ENCODE results near the gene BPGM. TPM values are rescaled to one million over a fixed set of nuclear protein-coding genes. Genes with fewer than 3 reads are reported as not detected.

The BPGM gene
- polyA plus RNA-seq, 3 donors: 3.9 to 20.6 (median 18.4) TPM

DNA sequence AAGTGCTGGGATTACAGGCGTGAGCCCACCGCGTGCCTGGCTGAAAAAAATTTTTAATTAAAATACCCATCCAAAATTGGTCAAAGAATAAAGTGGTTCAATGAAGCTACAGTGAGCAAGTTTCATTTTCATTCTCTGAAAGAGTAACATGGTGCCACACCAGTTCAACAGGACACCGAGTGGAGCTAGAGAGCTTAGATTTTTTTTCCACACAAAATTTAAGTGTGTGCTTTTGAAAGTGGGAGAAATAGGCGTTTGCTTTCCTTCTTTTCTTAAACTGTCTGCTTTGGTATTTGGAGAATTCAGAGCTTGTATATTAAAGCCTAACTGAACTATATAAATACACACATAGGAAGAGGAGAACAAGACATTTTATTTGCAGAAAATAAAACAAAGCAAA, 43.4 kb downstream of the BPGM start:
- TF ChIP-seq, protein P1, sequence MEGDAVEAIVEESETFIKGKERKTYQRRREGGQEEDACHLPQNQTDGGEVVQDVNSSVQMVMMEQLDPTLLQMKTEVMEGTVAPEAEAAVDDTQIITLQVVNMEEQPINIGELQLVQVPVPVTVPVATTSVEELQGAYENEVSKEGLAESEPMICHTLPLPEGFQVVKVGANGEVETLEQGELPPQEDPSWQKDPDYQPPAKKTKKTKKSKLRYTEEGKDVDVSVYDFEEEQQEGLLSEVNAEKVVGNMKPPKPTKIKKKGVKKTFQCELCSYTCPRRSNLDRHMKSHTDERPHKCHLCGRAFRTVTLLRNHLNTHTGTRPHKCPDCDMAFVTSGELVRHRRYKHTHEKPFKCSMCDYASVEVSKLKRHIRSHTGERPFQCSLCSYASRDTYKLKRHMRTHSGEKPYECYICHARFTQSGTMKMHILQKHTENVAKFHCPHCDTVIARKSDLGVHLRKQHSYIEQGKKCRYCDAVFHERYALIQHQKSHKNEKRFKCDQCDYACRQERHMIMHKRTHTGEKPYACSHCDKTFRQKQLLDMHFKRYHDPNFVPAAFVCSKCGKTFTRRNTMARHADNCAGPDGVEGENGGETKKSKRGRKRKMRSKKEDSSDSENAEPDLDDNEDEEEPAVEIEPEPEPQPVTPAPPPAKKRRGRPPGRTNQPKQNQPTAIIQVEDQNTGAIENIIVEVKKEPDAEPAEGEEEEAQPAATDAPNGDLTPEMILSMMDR (IDR thresholded peaks at IDR 0.05): no peak
- Histone ChIP-seq H3K27ac (ENCODE audit: low read depth in 1 of 2, low read length in 2 of 2) (no peak overlapping the region), H4K20me1 (ENCODE audit: insufficient read depth, low read length) (no peaks in the 10 kb centered on the region), H3K27me3 (ENCODE audit: control insufficient read depth in 2 of 2, insufficient read depth in 2 of 2, low read length in 2 of 2) (no peaks in the 10 kb centered on the region), H3K4me2 (replicated peaks; ENCODE audit: extremely low read depth, low read length, poor library complexity, severe bottlenecking) (no peak overlapping the region), H3K36me3 (replicated peaks in 1 of 2; ENCODE audit: control insufficient read depth in 1 of 2, insufficient read depth in 2 of 2, low read length in 2 of 2) (no peaks in the 10 kb centered on the region), H2AFZ (ENCODE audit: insufficient read depth, low read depth, low read length, poor library complexity, severe bottlenecking) (no peak overlapping the region), H3K9me3 (replicated peaks in 1 of 2; ENCODE audit: control insufficient read depth in 1 of 2, insufficient read depth in 1 of 2, low read length in 2 of 2) (no peaks in the 10 kb centered on the region), H3K79me2 (ENCODE audit: insufficient read depth, low read length) (no peaks in the 10 kb centered on the region), H3K4me3 (replicated peaks in 1 of 3; ENCODE audit: low read depth in 2 of 3, low read length in 3 of 3) (no peak overlapping the region), H3K4me1 (ENCODE audit: control insufficient read depth in 1 of 2, insufficient read depth in 2 of 2, low read length in 2 of 2) (no peaks in the 10 kb centered on the region), H3K9ac (ENCODE audit: insufficient read depth, low read length, poor library complexity, severe bottlenecking) (no peak overlapping the region)
- Mint-ChIP-seq H3K4me1 (peaks cover 4% of the 10 kb centered on the region), H3K27me3 (ENCODE audit: low read depth in 3 of 3) (peaks cover 0 to 25% (median 12%) of the 10 kb centered on the region in 3 donors), H3K36me3 (no peaks in the 10 kb centered on the region), H3K27ac (no peak overlapping the region), H3K9me3 (no peaks in the 10 kb centered on the region), H3K4me3 (no peak overlapping the region)
- intact Hi-C loops (cut with micrococcal nuclease): no loop called here
- no peak for DNase-seq
- WGBS (ENCODE audit: insufficient coverage): no CpG with 5 or more reads among the region's 5 CpGs

GRCh38 chr7:134690614-134691504, 44.2 kb downstream of the BPGM start:
- H3K79me2 ChIP-seq (ENCODE audit: insufficient read depth, low read length): no peaks in the 10 kb centered on the region
- WGBS (ENCODE audit: insufficient coverage): 75% methylated on average over 10 of the region's 12 CpGs
- intact Hi-C loops (cut with micrococcal nuclease): no loop called here

More at GRCh38 chr7:134690614-134691504, 44.2 kb downstream of the BPGM start:
- Histone ChIP-seq H3K4me2 (replicated peaks; ENCODE audit: extremely low read depth, low read length, poor library complexity, severe bottlenecking) (no peak overlapping the region), H2AFZ (ENCODE audit: insufficient read depth, low read depth, low read length, poor library complexity, severe bottlenecking) (no peak overlapping the region), H3K4me3 (replicated peaks in 1 of 3; ENCODE audit: low read depth in 2 of 3, low read length in 3 of 3) (no peak overlapping the region), H3K4me1 (ENCODE audit: control insufficient read depth in 1 of 2, insufficient read depth in 2 of 2, low read length in 2 of 2) (no peaks in the 10 kb centered on the region), H3K36me3 (replicated peaks in 1 of 2; ENCODE audit: control insufficient read depth in 1 of 2, insufficient read depth in 2 of 2, low read length in 2 of 2) (no peaks in the 10 kb centered on the region), H3K9ac (ENCODE audit: insufficient read depth, low read length, poor library complexity, severe bottlenecking) (no peak overlapping the region), H3K27ac (ENCODE audit: low read depth in 1 of 2, low read length in 2 of 2) (no peak overlapping the region), H4K20me1 (ENCODE audit: insufficient read depth, low read length) (no peaks in the 10 kb centered on the region), H3K9me3 (replicated peaks in 1 of 2; ENCODE audit: control insufficient read depth in 1 of 2, insufficient read depth in 1 of 2, low read length in 2 of 2) (no peaks in the 10 kb centered on the region), H3K27me3 (ENCODE audit: control insufficient read depth in 2 of 2, insufficient read depth in 2 of 2, low read length in 2 of 2) (no peaks in the 10 kb centered on the region)
- H3K4me1 Mint-ChIP-seq: peaks cover 4% of the 10 kb centered on the region
- H3K27ac Mint-ChIP-seq: no peak overlapping the region
- DNase-seq: no peak
- no peaks in the 10 kb centered on the region for H3K9me3 Mint-ChIP-seq
- no peaks in the 10 kb centered on the region for H3K36me3 Mint-ChIP-seq
- H3K27me3 Mint-ChIP-seq (ENCODE audit: low read depth in 3 of 3): peaks cover 0 to 25% (median 12%) of the 10 kb centered on the region in 3 donors
- H3K4me3 Mint-ChIP-seq: no peak overlapping the region
- TF ChIP-seq, protein P1 (IDR thresholded peaks at IDR 0.05): no peak

All from CD14-positive monocyte (primary cell).